Measurements from ENCODE around the gene ENSA.
"Not testable (repeated sequence)": the region's sequence is repeated elsewhere in the genome, so short reads cannot be mapped to it uniquely, and the experiment has no call there.

ENSA gene

DNA sequence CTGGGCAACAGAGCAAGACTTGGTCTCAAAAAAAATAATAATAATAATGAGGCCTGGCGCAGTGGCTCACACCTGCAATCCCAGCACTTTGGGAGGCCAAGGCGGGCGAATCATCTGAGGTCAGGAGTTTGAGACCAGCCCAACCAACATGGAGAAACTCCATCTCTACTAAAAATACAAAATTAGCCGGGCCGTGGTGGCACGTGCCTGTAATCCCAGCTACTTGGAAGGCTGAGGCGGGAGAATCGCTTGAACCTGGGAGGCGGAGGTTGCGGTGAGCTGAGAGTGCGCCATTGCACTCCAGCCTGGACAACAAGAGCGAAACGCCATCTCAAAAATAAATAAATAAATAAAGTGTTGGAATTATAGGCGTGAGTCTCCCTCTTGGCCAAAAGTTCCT, 47.5 kb downstream of the ENSA start:
- FAIRE-seq = not testable (repeated sequence)

DNA sequence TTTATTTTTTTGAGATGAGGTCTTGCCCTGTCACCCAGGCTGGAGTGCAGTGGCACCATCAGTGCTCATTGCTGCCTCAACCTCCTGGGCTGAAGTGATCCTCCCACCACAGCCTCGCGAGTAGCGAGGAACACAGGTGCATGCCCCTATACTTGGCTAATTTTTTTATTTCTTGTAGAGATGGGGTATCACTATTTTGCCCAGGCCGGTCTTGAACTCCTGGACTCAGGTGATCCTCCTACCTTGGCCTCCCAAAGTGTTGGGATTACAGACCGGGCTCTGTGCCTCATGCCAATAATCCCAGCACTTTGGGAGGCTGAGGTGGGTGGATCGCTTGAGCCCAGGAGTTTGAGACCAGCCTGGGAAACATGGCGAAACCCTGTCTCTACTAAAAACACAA, 48.0 kb downstream of the ENSA start:
- not testable (repeated sequence) for FAIRE-seq

More for the DNA sequence above, 47.5 kb downstream of the ENSA start:
- not testable (repeated sequence) for DNase-seq (ENCODE audit: low spot score)

DNA sequence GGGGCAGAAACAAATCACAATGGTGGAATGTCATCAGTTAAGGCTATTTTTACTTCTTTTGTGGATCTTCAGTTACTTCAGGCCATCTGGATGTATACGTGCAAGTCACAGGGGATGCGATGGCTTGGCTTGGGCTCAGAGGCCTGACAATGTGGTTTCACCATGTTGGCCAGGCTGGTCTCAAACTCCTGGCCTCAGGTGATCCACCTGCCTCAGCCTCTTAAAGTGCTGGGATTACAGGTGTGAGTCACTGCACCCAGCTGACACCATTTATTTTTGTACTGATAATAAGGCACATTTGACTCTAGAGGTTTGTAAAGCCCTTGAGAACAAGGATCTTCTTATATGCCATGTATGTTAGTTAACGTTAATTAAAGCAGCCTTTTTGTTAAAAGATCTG, 48.4 kb downstream of the ENSA start:
- not testable (repeated sequence) for DNase-seq (ENCODE audit: low spot score); FAIRE-seq

More for the DNA sequence above, 48.0 kb downstream of the ENSA start:
- not testable (repeated sequence) for DNase-seq (ENCODE audit: low spot score)

DNA sequence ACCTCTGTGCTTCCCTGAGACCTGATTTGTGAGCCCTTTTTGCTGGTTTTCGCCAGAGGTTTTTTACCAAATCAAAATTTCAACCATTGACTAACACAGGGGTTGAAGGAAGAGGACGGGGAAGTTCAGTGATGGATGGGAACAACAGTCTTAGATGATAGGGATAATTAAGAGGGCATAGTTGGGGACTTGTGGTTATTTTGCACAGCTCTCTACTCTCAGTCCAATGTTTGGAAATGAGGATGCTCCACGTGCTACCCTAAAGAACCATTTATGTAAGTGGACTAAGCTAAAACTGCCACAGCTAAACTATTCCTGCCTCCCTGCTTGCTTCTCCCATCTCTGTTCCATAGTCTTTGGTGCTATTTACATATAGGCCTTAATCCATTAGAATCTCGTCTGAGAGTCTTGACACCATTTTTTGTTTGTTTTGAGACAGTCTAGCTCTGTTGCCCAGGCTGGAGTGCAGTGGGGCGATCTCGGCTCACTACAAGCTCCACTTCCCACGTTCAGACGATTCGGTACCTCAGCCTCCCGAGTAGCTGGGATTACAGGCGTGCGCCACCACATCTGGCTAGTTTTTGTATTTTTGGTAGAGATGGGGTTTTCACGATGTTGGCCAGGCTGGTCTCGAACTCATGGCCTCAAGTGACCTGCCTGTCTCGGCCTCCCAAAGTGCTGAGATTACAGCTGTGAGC, 49.3 kb downstream of the ENSA start:
- no peak for FAIRE-seq

DNA sequence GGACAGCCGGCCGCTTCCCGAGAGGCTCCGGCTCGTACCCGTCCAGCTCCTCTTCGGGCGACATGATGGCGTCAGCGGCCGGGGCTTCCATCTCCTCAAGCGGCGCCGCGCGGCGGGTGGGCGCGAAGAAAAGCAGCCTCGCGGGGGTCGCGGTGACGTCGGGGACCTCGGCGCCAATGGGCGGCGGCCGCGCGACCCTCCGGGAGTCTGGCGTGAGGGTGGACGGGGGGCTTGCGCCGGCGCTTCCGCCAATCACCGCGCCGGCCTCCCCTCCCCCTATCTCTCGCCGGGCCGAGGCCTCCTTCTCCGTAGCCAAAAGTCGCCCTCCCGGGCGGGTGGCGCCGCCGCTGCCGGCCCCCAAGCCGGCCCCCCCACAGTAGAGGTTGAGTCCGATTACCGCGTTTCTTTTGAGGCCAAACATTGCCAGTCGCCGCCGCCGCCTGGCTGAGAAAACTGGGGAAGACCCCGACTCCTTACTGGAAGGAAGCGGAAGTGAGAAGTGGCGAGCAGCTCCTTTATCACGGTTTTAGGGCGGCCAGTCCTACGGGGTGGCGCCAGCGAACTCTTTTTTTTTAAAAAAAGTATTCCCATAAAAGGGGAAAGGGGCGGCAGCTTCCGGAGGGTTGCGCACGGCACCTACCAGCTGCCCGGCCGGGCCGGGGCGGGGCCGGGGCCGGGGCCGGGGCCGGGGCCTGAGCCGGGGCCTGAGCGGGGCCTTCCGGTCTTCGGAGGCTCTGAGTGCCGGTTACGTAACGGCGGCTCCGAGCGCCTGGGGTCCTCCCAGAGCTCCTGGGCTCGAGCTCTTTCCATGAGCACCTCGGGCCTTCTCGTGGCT, 50.1 kb downstream of the ENSA start, which contains the start of gene MCL1:
MCL1 (minus strand) TSS at position 501 of the 835 bp plus-strand sequence; CDS start at position 421, 80 bp downstream.
- DNase-seq (ENCODE audit: low spot score) (peak; percentile 94), FAIRE-seq (no peak)

More for the DNA sequence above, 49.3 kb downstream of the ENSA start:
- DNase-seq (ENCODE audit: low spot score) = no peak

DNA sequence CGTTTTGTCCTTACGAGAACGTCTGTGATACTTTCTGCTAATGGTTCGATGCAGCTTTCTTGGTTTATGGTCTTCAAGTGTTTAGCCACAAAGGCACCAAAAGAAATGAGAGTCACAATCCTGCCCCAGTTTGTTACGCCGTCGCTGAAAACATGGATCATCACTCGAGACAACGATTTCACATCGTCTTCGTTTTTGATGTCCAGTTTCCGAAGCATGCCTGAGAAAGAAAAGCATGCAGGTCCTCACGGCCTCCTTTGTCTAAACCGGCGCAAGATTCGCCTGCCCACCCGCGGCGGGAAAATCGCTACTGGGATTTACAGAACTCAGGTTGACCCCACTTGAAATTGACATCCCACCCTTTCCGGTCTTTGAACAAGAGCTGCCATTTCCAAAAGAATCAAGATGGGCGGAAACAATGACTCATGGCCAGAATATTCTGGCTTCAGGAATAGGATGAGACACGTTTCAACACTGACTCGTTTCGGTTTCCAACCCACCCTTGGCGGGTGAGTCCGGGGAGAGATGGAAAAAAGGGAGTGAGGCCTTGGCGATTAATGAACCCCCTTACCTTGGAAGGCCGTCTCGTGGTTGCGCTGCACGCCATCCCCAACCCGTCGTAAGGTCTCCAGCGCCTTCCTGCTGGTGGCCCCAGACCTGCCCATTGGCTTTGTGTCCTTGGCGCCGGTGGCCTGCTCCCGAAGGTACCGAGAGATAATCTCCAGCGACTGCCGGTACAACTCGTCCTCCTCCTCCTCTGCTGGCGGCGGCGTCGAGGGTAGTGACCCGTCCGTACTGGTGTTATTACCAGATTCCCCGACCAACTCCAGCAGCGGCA, 50.9 kb downstream of the ENSA start:
- DNase-seq (ENCODE audit: low spot score) (peak; percentile 81), FAIRE-seq (peak; percentile 40)

DNA sequence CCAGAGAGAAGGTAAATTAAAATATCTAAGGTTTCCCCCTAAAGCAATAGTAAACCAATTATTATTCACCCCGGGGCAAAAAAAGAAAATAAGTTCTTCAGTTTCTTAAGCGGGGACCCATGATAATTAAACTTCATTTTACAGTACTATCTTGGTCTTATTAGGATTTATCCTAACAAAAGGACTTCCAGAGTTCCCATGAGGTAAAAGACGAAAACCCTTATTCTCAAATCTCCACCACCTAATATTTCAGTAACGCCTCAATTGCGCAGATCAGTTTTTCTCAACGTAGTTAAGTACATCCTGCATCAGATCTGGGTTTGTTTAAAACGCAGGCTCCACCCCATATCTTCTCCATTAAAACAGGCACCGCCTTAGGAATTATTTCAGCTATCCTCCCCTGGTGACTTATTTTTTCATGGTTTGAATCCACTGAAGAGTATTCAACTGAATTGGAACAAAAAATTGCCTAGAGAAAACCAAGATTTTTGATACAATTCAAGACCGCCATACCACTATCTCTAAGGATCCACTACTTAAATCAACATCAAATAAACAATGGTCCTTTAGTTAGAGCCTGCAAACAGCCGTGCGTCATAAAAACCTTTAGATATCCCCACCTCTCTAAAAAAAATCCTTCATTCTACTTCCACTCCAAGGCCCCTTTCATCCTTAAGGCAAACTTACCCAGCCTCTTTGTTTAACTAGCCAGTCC, 51.7 kb downstream of the ENSA start:
- DNase-seq (ENCODE audit: low spot score) (no peak), FAIRE-seq (no peak)

DNA sequence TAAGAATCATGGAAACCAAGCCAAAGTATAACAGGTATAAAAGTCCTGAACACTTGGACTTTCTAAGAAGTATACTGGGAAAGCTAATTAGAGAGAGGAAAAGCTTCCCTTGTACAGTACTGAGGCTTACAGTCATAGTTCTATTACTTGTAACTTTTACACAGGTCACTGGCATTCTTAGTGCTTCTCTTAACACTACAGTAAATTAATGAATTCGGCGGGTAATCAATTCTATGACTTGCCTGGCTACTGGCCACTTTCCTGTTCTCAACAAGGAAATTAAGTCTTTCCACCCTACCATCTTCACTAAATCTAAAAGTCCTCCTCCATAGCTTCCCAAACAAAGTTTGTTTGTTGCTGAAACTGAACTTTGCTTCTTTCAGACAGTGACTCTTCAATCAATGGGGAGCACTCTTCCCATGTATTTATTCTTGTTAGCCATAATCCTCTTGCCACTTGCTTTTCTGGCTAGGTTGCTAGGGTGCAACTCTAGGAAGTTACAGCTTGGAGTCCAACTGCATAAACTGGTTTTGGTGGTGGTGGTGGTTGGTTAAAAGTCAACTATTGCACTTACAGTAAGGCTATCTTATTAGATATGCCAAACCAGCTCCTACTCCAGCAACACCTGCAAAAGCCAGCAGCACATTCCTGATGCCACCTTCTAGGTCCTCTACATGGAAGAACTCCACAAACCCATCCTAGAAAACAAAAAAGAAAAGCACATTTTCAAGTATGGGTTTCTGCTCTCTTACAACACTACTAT, 52.4 kb downstream of the ENSA start:
- no peak for DNase-seq (ENCODE audit: low spot score)
- no peak for FAIRE-seq

DNA sequence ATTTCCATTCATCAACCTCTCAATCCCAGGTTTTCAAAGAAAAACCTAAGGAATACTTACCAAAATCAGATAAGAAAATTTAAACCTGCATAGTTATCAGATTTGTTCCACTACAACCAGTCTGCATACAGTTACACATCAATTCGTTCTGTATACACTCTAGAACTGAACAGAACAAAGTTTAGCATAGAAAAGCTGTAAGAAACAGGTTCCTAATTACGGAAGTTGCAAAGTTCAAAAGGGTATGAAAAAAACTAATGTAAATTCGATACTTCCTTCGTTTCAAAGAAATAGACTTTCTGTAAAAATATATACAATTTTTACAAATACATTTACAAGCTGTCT, 53.1 kb downstream of the ENSA start:
- DNase-seq (ENCODE audit: low spot score) = no peak
- FAIRE-seq = no peak

DNA sequence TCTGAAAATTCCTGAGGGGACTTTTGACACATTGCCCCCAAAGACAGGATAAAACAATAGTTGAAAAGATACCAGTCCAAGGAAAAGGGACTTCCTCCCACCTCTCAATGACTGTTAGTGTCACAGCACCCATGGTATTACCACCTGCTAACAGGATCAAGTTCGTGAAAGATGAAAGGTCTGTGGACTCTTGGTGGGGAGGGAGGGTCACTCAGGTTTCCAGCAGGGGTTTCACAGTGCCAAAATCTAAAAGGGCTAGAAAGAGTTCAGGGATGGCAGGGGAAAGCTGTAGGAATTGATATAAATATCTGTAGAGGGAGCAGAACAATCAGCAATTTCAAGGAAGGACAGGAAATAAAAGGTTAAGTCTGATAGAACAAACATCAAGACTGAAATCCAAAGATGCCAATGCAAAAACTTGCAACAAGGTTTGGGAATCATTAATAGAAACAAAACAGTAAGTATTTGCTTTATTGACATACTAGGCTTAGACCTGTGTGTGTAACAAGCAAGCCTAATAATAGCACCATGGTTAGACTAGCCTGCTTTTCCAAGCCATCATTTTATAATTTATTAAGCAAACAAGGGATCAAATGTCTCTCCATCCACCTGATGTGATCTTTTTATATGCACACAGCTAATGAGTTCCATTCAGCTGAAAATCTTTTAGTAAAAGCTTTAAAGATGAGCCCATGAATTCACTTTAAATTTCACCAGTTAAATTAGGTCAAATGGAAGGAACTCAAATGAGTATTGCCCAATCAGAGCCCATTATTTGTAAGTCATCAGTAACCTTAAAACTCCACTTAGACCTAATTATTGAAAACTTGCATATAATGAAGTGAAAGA, 53.7 kb downstream of the ENSA start:
- DNase-seq (ENCODE audit: low spot score) = no peak
- FAIRE-seq = no peak

DNA sequence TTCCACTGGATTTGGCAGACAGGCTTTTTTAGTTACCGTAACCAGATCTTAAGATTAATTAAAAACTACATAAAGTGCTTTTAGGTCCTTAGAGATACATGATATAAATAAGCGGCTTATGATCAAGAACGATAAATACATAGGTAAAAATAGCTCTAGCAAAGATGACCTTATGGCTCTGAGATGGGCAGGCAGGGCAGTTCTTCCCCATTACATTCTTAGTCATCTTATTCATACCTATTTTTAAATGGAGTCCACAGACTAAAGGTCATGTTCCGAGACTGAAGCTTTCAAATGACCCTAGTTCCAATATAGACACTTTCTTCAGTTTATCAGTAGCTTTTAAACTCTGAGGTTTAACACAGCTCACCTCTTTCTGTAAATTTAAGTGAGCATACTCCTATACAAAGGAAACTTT, 54.3 kb downstream of the ENSA start:
- FAIRE-seq (no peak), DNase-seq (ENCODE audit: low spot score) (no peak)

DNA sequence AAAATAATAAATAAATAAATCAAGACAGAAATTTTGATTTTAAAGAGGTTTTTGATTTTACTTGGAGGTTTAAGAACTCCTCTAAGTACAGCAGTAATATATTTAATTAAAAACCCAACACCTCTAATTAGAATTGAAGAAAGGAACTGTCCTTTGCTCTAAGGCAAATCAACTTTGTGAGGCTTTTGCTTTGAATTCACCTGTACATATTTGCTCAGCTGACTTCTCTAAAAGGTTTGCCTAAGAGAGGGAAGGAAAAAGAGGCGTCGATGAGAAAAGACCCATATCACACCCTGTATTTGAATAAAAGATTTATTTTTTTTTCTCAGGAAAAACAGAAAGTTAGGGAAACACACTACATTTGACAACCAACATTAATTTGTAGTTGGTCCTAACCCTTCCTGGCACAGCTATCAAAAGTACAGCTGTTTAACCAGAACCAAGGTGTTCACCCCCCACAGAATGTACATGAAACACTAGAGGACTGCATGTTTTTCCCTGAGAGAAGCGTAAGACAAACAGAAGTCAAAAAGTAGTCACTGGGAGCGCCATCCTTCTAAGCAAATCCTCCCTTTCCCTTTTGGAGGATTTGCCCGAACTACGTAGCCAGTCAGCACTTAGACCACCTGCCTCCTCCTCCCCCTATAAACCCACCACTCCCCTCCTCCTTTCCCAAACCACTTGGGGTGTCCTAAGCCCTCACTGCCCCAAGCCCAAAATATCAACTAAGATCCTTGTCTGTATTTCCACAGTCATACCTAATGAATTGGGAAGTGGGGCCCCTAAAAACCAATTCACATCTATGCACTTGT, 54.9 kb downstream of the ENSA start:
- no peak for DNase-seq (ENCODE audit: low spot score)
- no peak for FAIRE-seq

DNA sequence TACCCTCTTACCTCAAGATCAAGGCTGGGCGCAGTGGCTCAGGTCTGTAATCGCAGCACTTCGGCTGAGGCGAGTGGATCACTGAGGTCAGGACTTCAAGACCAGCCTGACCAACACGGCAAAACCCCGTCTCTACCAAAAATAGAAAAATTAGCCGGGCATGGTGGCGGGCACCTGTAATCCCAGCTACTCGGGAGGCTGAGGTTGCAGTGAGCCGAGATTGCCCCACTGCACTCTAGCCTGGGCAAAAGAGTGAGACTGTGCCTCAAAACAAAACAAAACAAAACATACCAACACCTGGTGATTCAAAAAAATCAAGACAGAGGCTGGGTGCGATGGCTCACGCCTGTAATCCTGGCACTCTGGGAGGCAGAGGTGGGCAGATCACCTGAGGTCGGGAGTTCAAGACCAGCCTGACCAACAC, 55.8 kb downstream of the ENSA start:
- FAIRE-seq; DNase-seq (ENCODE audit: low spot score): not testable (repeated sequence)

DNA sequence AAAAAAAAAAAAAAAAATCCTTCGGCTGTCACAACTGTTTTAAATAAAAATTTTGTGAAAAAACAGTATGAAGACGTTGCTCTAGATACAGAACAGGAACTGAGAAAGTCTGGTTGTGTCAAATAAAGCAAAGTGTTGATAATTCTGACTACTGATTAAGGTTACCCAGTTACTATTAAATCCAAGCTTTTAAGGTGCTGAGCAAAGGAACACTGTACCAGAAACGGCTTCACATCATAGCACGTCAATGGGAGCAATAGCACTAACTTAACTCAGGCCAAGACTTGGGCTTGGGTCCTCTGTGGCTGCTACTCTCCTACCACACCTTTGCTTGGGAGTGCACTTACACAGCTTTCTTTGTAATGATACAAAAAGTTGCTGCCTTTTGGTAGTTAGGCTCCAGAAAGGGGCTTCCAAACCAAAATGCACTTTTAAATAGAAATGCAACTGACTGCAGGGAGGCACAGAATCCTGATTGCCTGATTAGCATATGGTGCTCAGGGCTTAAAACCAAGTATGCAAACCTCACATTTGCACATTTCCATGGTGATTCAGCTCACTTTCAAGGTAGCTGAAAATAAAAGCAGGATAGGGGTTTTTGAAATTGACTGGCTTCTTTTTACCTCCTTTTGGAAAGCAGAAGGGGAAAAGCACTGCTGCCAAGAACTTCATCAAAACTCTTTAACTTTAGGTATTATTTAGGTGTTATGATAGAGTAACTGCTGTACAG, 56.3 kb downstream of the ENSA start:
- FAIRE-seq (no peak), DNase-seq (ENCODE audit: low spot score) (no peak)

Data from RCC 7860 (cell line).